ENCODE measurements around the gene TNIP3.
"Not testable (repeated sequence)": the region's sequence is repeated elsewhere in the genome, so short reads cannot be mapped to it uniquely, and the experiment has no call there.

TNIP3 gene

DNA sequence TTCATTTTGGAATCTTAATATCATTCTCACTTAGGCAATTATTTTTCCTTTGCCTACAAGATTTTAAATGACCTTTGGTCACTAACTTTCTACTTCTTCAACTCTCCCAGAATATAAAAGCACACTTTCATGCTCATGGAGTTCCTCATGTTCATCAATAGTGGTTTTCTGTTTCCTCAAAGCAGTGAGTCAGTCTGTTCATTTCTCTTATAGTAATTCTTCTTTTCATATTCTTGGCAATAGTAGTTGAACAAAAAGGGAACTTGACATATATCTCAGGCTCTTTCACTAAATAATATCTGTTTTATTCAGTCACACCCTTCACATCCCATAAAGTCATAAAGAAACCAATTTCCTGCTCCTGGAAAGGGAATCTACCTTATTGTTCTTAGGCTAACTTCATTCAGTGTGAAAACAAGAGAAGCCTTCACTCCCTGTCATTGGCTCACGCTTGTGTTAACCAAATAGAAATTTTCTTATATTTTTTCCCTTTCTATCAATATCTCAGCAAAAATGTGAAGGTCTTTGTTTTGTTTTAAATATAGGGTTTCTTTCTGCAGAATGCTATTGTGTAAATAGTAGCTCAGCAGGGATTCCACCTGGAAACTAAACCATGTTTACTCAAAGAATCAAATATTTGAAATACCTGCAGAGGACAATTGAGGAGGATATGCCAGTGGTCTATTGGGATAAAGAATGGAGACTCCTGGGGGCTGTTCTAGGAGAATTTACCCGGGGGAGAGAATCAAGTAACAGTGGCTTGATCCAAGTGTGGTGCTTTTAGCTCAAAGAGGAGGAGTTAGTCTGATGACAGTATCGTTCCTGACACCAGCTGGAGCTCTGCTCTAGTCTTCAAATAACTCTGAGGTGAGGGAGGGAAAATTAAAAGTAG lies 13.4 kb upstream of the TNIP3 start:
- no peak overlapping the region for H3K4me3 ChIP-seq (ENCODE audit: low read depth in 1 of 2, low read length in 1 of 2)
- no peaks in the 10 kb centered on the region for H3K36me3 ChIP-seq
- no peak overlapping the region for H3K27ac ChIP-seq
- no peaks in the 10 kb centered on the region for H3K9me3 ChIP-seq
- no peak for TF ChIP-seq CTCF (IDR thresholded peaks at IDR 0.05)
- H3K4me1 ChIP-seq (ENCODE audit: control insufficient read depth in 1 of 2, insufficient read depth in 1 of 2, low read depth in 1 of 2, low read length in 1 of 2), result no peaks in the 10 kb centered on the region
- no peaks in the 10 kb centered on the region for H3K27me3 ChIP-seq

DNA sequence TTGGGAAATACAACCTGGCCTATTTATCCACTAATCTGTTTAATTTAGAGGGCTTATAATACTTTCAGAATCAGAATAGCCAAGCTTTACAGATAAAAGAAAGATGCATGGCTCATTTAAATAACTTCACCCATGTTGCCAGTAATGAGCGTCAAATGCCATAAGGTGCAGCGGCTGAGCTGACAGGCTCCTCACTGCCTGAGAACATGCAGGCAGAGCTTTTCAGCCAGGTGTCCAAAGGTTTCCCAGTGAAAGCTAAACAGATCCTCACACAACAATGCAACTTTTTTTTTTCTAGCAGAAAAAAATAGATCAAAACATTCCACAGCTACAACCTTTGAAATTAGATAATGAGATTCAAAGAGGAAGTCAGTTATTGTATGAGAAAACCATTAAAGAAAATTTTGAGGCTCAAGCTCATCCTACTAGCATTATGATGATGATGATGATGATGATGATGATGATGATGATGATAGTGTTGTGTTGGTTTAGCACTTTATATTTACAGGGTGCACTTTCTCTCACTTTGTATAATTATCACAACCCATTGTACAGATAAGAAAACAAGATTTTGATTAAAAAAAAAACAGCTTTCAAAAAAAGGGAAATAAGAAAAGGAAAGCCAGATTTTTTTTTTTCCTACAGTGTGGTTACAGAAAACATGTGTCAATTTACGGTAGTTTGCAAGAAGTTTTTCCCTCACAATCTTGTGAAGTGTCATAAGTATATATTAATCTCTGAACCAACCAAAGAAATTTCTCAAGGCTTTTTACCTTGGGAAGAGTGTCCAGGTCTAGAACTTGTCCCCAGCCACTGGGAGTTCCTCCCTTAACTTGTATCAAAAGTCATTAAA lies 12.2 kb upstream of the TNIP3 start:
- Histone ChIP-seq H3K27ac (no peak overlapping the region), H3K9me3 (no peaks in the 10 kb centered on the region), H3K4me1 (ENCODE audit: control insufficient read depth in 1 of 2, insufficient read depth in 1 of 2, low read depth in 1 of 2, low read length in 1 of 2) (no peaks in the 10 kb centered on the region), H3K27me3 (no peaks in the 10 kb centered on the region), H3K4me3 (ENCODE audit: low read depth in 1 of 2, low read length in 1 of 2) (no peak overlapping the region), H3K36me3 (no peaks in the 10 kb centered on the region)
- no peak for TF ChIP-seq CTCF (IDR thresholded peaks at IDR 0.05)

GRCh38 chr4:121171477-121171876 lies 7.4 kb upstream of the TNIP3 start:
- not testable (repeated sequence) for H3K4me1 ChIP-seq (ENCODE audit: control insufficient read depth in 1 of 2, insufficient read depth in 1 of 2, low read depth in 1 of 2, low read length in 1 of 2); H3K36me3 ChIP-seq; H3K9me3 ChIP-seq; H3K27ac ChIP-seq; H3K27me3 ChIP-seq; H3K4me3 ChIP-seq (ENCODE audit: low read depth in 1 of 2, low read length in 1 of 2)

GRCh38 chr4:121168446-121169281 lies 4.5 kb upstream of the TNIP3 start:
- TF ChIP-seq CTCF (IDR thresholded peaks at IDR 0.05), result no peak
- Histone ChIP-seq H3K4me1 (ENCODE audit: control insufficient read depth in 1 of 2, insufficient read depth in 1 of 2, low read depth in 1 of 2, low read length in 1 of 2) (no peaks in the 10 kb centered on the region), H3K27me3 (no peaks in the 10 kb centered on the region), H3K36me3 (no peaks in the 10 kb centered on the region), H3K9me3 (no peaks in the 10 kb centered on the region), H3K27ac (no peak overlapping the region), H3K4me3 (ENCODE audit: low read depth in 1 of 2, low read length in 1 of 2) (no peak overlapping the region)

GRCh38 chr4:121166976-121167375 lies 2.9 kb upstream of the TNIP3 start:
- Histone ChIP-seq H3K27ac (no peak overlapping the region), H3K9me3 (no peaks in the 10 kb centered on the region), H3K27me3 (no peaks in the 10 kb centered on the region), H3K4me1 (ENCODE audit: control insufficient read depth in 1 of 2, insufficient read depth in 1 of 2, low read depth in 1 of 2, low read length in 1 of 2) (no peaks in the 10 kb centered on the region), H3K4me3 (ENCODE audit: low read depth in 1 of 2, low read length in 1 of 2) (no peak overlapping the region), H3K36me3 (no peaks in the 10 kb centered on the region)
- no peak for TF ChIP-seq CTCF (IDR thresholded peaks at IDR 0.05)
